Spleen (tissue), 11 donors: Measurements from ENCODE around the gene DOCK10. TPM values are rescaled to one million over a fixed set of nuclear protein-coding genes. Genes with fewer than 3 reads are reported as not detected.
A peak's percentile ranks its signal among the peaks of the same experiment; 100 is the strongest.

Experiments used
- DNase-seq: peaks from one replicate; pipeline ENCODE4 v3.0.0-alpha.2; 2020
- H3K27ac ChIP-seq, 8 donors: fragments of 200-600 bp; sonication (generic) in 7 of 8; 1 replicate in 4 of 8; 2 replicates in 4 of 8; pipeline versions ENCODE4 v1.5.0 to v1.8.0; 2016 to 2021; ENCODE audit warnings: inconsistent platforms in 4 of 8, mild to moderate bottlenecking in 4 of 8, moderate library complexity in 1 of 8
- H3K27me3 ChIP-seq, 7 donors: fragments of 200-600 bp; sonication (generic) in 6 of 7; replicated peaks in 1 of 7; 1 replicate in 4 of 7; 2 replicates in 3 of 7; pipeline versions ENCODE4 v1.5.0 to v1.8.0; 2016 to 2021; ENCODE audit warnings: inconsistent platforms in 3 of 7, mild to moderate bottlenecking in 1 of 7
- H3K36me3 ChIP-seq, 6 donors: fragments of 200-600 bp; sonication (generic) in 5 of 6; 1 replicate in 4 of 6; 2 replicates in 2 of 6; pipeline versions ENCODE4 v1.5.0 to v1.8.0; 2016 to 2021; ENCODE audit warnings: inconsistent platforms in 2 of 6
- H3K4me1 ChIP-seq, 6 donors: fragments of 200-600 bp; sonication (generic) in 5 of 6; 1 replicate in 3 of 6; 2 replicates in 3 of 6; pipeline versions ENCODE4 v1.5.0 to v1.8.0; 2016 to 2021; ENCODE audit warnings: inconsistent platforms in 3 of 6
- H3K4me3 ChIP-seq, 8 donors: fragments of 200-600 bp; sonication (generic) in 7 of 8; 1 replicate in 4 of 8; 2 replicates in 4 of 8; pipeline versions ENCODE4 v1.5.0 to v1.8.0; 2016 to 2021; ENCODE audit warnings: inconsistent platforms in 4 of 8, mild to moderate bottlenecking in 4 of 8, moderate library complexity in 2 of 8
- H3K9me3 ChIP-seq, 8 donors: fragments of 200-600 bp; sonication (generic) in 7 of 8; 1 replicate in 4 of 8; 2 replicates in 4 of 8; pipeline versions ENCODE4 v1.5.0 to v1.8.0; 2016 to 2021; ENCODE audit warnings: inconsistent platforms in 4 of 8
- CTCF ChIP-seq, 11 experiments: fragments of 200-600 bp in 7 of 11; fragments of 450-650 bp in 4 of 11; sonication (generic) in 4 of 11; IDR thresholded peaks in 8 of 11; conservative IDR thresholded peaks in 3 of 11; 1 replicate in 7 of 11; 2 replicates in 4 of 11; pipeline versions ENCODE4 v1.4.0 to v1.8.0; 2016 to 2021; ENCODE audit warnings: antibody characterized with exemption in 11 of 11, inconsistent platforms in 4 of 11, mild to moderate bottlenecking in 1 of 11
- POLR2A ChIP-seq, 3 donors: fragments of 450-650 bp; IDR thresholded peaks; one replicate each; pipeline ENCODE4 v1.5.1; 2017; ENCODE audit warnings: antibody characterized with exemption in 3 of 3, mild to moderate bottlenecking in 1 of 3
- POLR2AphosphoS5 ChIP-seq, 3 donors: sonication (generic); formaldehyde crosslinking; IDR thresholded peaks; one replicate each; pipeline ENCODE4 v1.5.1; 2017; ENCODE audit warnings: antibody characterized with exemption in 3 of 3
- WGBS, 5 donors: extraction: QIAGEN DNeasy Blood & Tissue Kit in 3 of 5; methylation state at CpG; one replicate each; pipeline versions ENCODE4 v1.1.5 to v1.1.7; 2013 to 2018; 5-methylcytosine and 5-hydroxymethylcytosine counted together
- intact Hi-C: fragments of 100-400 bp; cut with DNase I; formaldehyde crosslinking; loops from one replicate; pipeline ENCODE4 v1.15.0; 2023; ENCODE audit warnings: low total_unique reads
- polyA plus RNA-seq, 3 donors: library from polyadenylated mRNA; stranded (reverse); fragments of 200-250 nt; gene quantifications; one replicate each; pipeline ENCODE4 v1.2.1, GENCODE V29; 2013
- total RNA-seq, 7 donors: library from RNA; depleted of rRNA in 3 of 7; stranded (reverse); fragments of >200 nt in 3 of 7; fragmentation: NEBNext Ultra II Directional in 4 of 7; extraction: Animal tissue kit (Norgen Biotek cat#: 25700) in 4 of 7; gene quantifications; one replicate each; pipeline versions ENCODE4 v1.1.0 to v1.2.1, GENCODE V29; 2016 to 2021
- donor health status: healthy with polysubstance abuse.
- donor health status: DM: no; HTN: no; CAD: no; lungs with moderate emphysema.
- donor health status: DM: no; HTN: no; CAD: no.
- donor health status: Bipolar disorder and iron deficiency.
- donor health status: healthy.
- donor health status: DM: no; HTN: no; CAD: no.
- donor health status: DM: yes; HTN: yes; CAD: no.

The DOCK10 gene
- total and polyA plus RNA-seq, 10 donors = 12.5 to 203 (median 158) TPM

GRCh38 chr2:225002039-225002655, 40.1 kb downstream of the DOCK10 start:
- TF ChIP-seq POLR2A (IDR thresholded peaks at IDR 0.05) (no peak), POLR2AphosphoS5 (IDR thresholded peaks at IDR 0.05) (peak in 1 of 3 donors; percentile 60), CTCF (IDR thresholded peaks at IDR 0.05 in 8 of 11, conservative IDR thresholded peaks at IDR 0.05 in 3 of 11) (peak; percentile 68 to 90 (median 84))
- Histone ChIP-seq H3K9me3 (no peaks in the 10 kb centered on the region), H3K27me3 (no peaks in the 10 kb centered on the region), H3K4me1 (peaks cover 0 to 75% (median 37%) of the 10 kb centered on the region in 6 donors), H3K36me3 (peaks cover 0 to 4% (median 0%) of the 10 kb centered on the region in 6 donors), H3K4me3 (peak overlapping the region in 1 of 8 donors; percentile 22), H3K27ac (peak overlapping the region in 5 of 8 donors; percentile 29 to 67 (median 52))
- 41 to 54% (median 46%) methylated on average over 6 of the region's 6 CpGs for WGBS, 5 donors
- DNase-seq = no peak
- intact Hi-C loops = loop anchor here (10.0 kb wide), 2 partner anchors 67 to 217 kb away; no protein-coding TSS in a partner anchor

- Histone ChIP-seq H3K27ac (peak overlapping the region in 5 of 8 donors; percentile 41 to 61 (median 58)), H3K9me3 (no peaks in the 10 kb centered on the region), H3K4me3 (no peak overlapping the region), H3K27me3 (no peaks in the 10 kb centered on the region), H3K36me3 (peaks cover 0 to 4% (median 0%) of the 10 kb centered on the region in 6 donors), H3K4me1 (peaks cover 0 to 85% (median 40%) of the 10 kb centered on the region in 6 donors)
- WGBS, 5 donors = 58 to 93% (median 78%) methylated on average over 3 of the region's 3 CpGs
- TF ChIP-seq CTCF (IDR thresholded peaks at IDR 0.05 in 8 of 11, conservative IDR thresholded peaks at IDR 0.05 in 3 of 11) = no peak
- peak in 1 of 3 donors; percentile 9 for TF ChIP-seq POLR2AphosphoS5 (IDR thresholded peaks at IDR 0.05)
- no peak for TF ChIP-seq POLR2A (IDR thresholded peaks at IDR 0.05)
- intact Hi-C loops = loop anchor here (10.0 kb wide), 2 partner anchors 65 to 215 kb away; no protein-coding TSS in a partner anchor
- no peak for DNase-seq
These were observed 42.5 kb downstream of the DOCK10 start for GRCh38 chr2:224999754-225000153.

GRCh38 chr2:224999321-224999720, 42.9 kb downstream of the DOCK10 start:
- peaks cover 0 to 85% (median 40%) of the 10 kb centered on the region in 6 donors for H3K4me1 ChIP-seq
- no peak overlapping the region for H3K4me3 ChIP-seq
- intact Hi-C loops = no loop called here
- peaks cover 0 to 7% (median 0%) of the 10 kb centered on the region in 6 donors for H3K36me3 ChIP-seq
- H3K27me3 ChIP-seq = no peaks in the 10 kb centered on the region
- 41 to 58% (median 48%) methylated on average over 1 of the region's 1 CpG for whole genome bisulfite sequencing, 5 donors
- H3K9me3 ChIP-seq = no peaks in the 10 kb centered on the region
- no peak for DNase-seq
- peak overlapping the region in 6 of 8 donors; percentile 23 to 61 (median 51) for H3K27ac ChIP-seq
- TF ChIP-seq CTCF (IDR thresholded peaks at IDR 0.05 in 8 of 11, conservative IDR thresholded peaks at IDR 0.05 in 3 of 11) (no peak), POLR2A (IDR thresholded peaks at IDR 0.05) (no peak), POLR2AphosphoS5 (IDR thresholded peaks at IDR 0.05) (no peak)

GRCh38 chr2:224997802-224998201, 44.5 kb downstream of the DOCK10 start:
- H3K4me3 ChIP-seq = no peak overlapping the region
- no peaks in the 10 kb centered on the region for H3K27me3 ChIP-seq
- TF ChIP-seq POLR2A (IDR thresholded peaks at IDR 0.05) (no peak), POLR2AphosphoS5 (IDR thresholded peaks at IDR 0.05) (no peak), CTCF (IDR thresholded peaks at IDR 0.05 in 8 of 11, conservative IDR thresholded peaks at IDR 0.05 in 3 of 11) (no peak)
- no peak for DNase-seq
- no peaks in the 10 kb centered on the region for H3K9me3 ChIP-seq
- H3K4me1 ChIP-seq = peaks cover 9 to 88% (median 43%) of the 10 kb centered on the region in 6 donors
- H3K36me3 ChIP-seq = peaks cover 0 to 7% (median 0%) of the 10 kb centered on the region in 6 donors
- WGBS, 5 donors = 83 to 93% (median 87%) methylated on average over 8 of the region's 8 CpGs
- peak overlapping the region in 4 of 8 donors; percentile 18 to 59 (median 40) for H3K27ac ChIP-seq
- intact Hi-C loops = no loop called here
